Ishikawa (cell line): Measurements from ENCODE around the gene GTPBP1.

Source experiments
- CEBPB ChIP-seq: IDR thresholded peaks from 2 replicates; pipeline ENCODE4 v1.6.1; 2012
- CREB1 ChIP-seq: IDR thresholded peaks from 2 replicates; pipeline ENCODE4 v1.6.1; 2012; ENCODE audit warnings: low read depth
- EGR1 ChIP-seq: IDR thresholded peaks from 2 replicates; pipeline ENCODE4 v1.6.1; 2012
- EP300 ChIP-seq: IDR thresholded peaks from 2 replicates; pipeline ENCODE4 v1.6.1; 2012; ENCODE audit warnings: borderline replicate concordance
- FOXM1 ChIP-seq: IDR thresholded peaks from 2 replicates; pipeline ENCODE4 v1.6.1; 2012; ENCODE audit warnings: low read depth, borderline replicate concordance
- NFIC ChIP-seq: IDR thresholded peaks from 2 replicates; pipeline ENCODE4 v1.6.1; 2012
- RAD21 ChIP-seq: IDR thresholded peaks from 2 replicates; pipeline ENCODE4 v1.6.1; 2012; ENCODE audit warnings: low read depth
- TAF1 ChIP-seq: IDR thresholded peaks from 2 replicates; pipeline ENCODE4 v1.6.1; 2012; ENCODE audit warnings: low read depth, mild to moderate bottlenecking
- TCF12 ChIP-seq: IDR thresholded peaks from 2 replicates; pipeline ENCODE4 v1.6.1; 2012; ENCODE audit warnings: low read depth
- TEAD4 ChIP-seq: IDR thresholded peaks from 2 replicates; pipeline ENCODE4 v1.6.1; 2012
- YY1 ChIP-seq: IDR thresholded peaks from 2 replicates; pipeline ENCODE4 v1.6.1; 2012; ENCODE audit warnings: low read depth
- ZBTB7A ChIP-seq: IDR thresholded peaks from 2 replicates; pipeline ENCODE4 v1.6.1; 2012; ENCODE audit warnings: low read depth
- TF ChIP-seq, protein P1 (sequence below): IDR thresholded peaks from 2 replicates; pipeline ENCODE4 v1.6.1; 2012; ENCODE audit warnings: low read depth, mild to moderate bottlenecking
- TF ChIP-seq, protein P2 (sequence below): IDR thresholded peaks from 2 replicates; pipeline ENCODE4 v1.6.1; 2012
- TF ChIP-seq, protein P3 (sequence below): IDR thresholded peaks from 2 replicates; pipeline ENCODE4 v1.6.1; 2012

The GTPBP1 gene

DNA sequence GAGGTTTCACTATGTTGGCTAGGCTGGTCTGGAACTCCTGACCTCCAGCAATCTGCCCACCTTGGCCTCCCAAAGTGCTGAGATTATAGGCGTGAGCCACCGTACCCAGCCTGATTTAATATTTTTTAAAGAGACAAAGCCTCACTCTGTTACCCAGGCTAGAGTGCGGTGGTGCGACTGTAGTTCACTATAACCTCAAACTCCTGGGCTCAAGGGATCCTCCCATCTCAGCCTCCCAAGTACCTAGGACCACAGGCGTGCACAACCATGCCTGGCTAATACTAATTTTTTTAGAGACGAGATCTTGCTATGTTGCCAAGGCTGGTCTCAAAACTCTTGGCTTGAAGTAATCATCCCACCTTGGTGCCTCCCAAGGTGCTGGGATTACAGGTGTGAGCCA, 13.5 kb downstream of the GTPBP1 start:
- TF ChIP-seq RAD21 (no peak), TEAD4 (no peak), EGR1 (no peak), TAF1 (no peak), CEBPB (no peak)
- TF ChIP-seq, protein P1, sequence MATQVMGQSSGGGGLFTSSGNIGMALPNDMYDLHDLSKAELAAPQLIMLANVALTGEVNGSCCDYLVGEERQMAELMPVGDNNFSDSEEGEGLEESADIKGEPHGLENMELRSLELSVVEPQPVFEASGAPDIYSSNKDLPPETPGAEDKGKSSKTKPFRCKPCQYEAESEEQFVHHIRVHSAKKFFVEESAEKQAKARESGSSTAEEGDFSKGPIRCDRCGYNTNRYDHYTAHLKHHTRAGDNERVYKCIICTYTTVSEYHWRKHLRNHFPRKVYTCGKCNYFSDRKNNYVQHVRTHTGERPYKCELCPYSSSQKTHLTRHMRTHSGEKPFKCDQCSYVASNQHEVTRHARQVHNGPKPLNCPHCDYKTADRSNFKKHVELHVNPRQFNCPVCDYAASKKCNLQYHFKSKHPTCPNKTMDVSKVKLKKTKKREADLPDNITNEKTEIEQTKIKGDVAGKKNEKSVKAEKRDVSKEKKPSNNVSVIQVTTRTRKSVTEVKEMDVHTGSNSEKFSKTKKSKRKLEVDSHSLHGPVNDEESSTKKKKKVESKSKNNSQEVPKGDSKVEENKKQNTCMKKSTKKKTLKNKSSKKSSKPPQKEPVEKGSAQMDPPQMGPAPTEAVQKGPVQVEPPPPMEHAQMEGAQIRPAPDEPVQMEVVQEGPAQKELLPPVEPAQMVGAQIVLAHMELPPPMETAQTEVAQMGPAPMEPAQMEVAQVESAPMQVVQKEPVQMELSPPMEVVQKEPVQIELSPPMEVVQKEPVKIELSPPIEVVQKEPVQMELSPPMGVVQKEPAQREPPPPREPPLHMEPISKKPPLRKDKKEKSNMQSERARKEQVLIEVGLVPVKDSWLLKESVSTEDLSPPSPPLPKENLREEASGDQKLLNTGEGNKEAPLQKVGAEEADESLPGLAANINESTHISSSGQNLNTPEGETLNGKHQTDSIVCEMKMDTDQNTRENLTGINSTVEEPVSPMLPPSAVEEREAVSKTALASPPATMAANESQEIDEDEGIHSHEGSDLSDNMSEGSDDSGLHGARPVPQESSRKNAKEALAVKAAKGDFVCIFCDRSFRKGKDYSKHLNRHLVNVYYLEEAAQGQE = no peak
- TF ChIP-seq, protein P2, sequence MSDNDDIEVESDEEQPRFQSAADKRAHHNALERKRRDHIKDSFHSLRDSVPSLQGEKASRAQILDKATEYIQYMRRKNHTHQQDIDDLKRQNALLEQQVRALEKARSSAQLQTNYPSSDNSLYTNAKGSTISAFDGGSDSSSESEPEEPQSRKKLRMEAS = no peak

DNA sequence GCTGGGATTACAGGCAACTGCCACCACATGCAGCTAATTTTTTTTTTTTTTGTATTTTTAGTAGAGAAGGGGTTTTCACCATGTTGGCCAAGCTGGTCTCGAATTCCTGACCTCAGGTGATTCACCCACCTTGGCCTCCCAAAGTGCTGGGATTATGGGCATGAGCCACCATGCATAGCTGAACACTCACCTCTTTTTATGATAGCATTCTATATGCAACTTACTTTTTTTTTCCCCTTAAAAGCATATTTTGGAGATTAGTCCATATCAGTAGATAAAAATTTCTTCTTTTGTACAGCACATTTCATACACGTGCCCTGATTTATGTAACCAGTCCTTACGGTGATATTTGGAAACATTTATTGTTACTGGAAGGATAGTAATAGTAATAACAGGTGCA, 14.6 kb downstream of the GTPBP1 start:
- TF ChIP-seq CREB1 = no peak
- TF ChIP-seq EP300 = no peak
- no peak for TF ChIP-seq ZBTB7A
- TF ChIP-seq, protein P1 = no peak
- TF ChIP-seq CEBPB = no peak
- no peak for TF ChIP-seq FOXM1
- TF ChIP-seq TCF12 = no peak
- TF ChIP-seq TAF1 = no peak
- no peak for TF ChIP-seq TEAD4
- no peak for TF ChIP-seq YY1
- TF ChIP-seq RAD21 = no peak
- TF ChIP-seq, protein P2 = no peak
- TF ChIP-seq EGR1 = no peak
- TF ChIP-seq NFIC = no peak
- TF ChIP-seq, protein P3, sequence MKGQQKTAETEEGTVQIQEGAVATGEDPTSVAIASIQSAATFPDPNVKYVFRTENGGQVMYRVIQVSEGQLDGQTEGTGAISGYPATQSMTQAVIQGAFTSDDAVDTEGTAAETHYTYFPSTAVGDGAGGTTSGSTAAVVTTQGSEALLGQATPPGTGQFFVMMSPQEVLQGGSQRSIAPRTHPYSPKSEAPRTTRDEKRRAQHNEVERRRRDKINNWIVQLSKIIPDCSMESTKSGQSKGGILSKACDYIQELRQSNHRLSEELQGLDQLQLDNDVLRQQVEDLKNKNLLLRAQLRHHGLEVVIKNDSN = no peak

DNA sequence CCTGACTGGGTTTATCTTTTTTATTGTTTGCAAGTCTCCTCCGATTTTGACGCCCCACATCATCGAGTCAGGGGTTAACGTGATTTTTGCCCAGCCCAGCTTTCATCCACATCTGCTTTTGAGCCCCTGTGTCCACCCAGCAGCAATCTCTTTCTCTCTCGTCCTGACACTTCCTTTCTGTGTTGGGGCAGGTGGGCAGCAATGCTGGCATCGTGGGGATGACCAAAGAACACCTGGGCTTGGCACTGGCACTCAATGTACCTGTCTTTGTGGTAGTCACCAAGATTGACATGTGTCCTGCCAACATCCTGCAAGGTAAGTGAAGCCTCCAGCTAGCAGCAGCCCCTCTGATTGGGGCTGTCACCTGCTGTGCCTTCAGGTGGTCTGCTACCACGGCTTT, 15.8 kb downstream of the GTPBP1 start:
- TF ChIP-seq TAF1 (no peak), TEAD4 (no peak), FOXM1 (no peak), TCF12 (no peak), ZBTB7A (no peak), CREB1 (no peak), EGR1 (no peak), RAD21 (no peak), EP300 (no peak), CEBPB (no peak), YY1 (no peak), NFIC (no peak)
- TF ChIP-seq, protein P2 = no peak
- TF ChIP-seq, protein P1 = no peak
- TF ChIP-seq, protein P3 = no peak

DNA sequence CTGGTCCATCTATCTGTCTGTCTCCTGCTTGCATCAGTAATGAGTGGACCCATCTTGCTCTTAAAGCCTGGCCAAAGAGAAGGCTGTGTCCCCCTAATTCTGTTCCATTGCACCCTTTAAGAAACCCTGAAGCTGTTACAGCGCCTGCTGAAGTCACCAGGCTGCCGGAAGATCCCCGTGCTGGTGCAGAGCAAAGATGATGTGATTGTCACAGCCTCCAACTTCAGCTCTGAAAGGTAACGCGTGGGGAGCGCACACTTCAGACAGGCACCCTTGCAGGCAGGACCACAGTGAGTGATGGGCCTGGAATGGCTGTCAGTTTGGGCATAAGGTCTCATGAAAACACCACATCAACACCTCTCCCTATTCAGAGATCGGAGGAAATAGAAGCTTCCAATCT, 18.4 kb downstream of the GTPBP1 start:
- TF ChIP-seq, protein P2 = no peak
- TF ChIP-seq ZBTB7A (no peak), TCF12 (no peak), RAD21 (no peak), YY1 (no peak), CEBPB (no peak), NFIC (no peak), EP300 (no peak)
- TF ChIP-seq, protein P1 = no peak
- TF ChIP-seq, protein P3 = no peak
